DMS114 treated with DMSO at 0.1 percent for 48 hours (cell line): ENCODE data around the gene ST6GALNAC3.

Experiments
- DNase-seq: peaks from one replicate; lab custom pipeline; 2025; ENCODE audit not compliant: unreplicated experiment; lab: John Stamatoyannopoulos, UW

The ST6GALNAC3 gene

GRCh38 chr1:76491737-76492136, 417.2 kb downstream of the ST6GALNAC3 start:
- no peak for DNase-seq

- no peak for DNase-seq
Observed at GRCh38 chr1:76492752-76493430, 418.3 kb downstream of the ST6GALNAC3 start.

- DNase-seq = no peak
Observed at GRCh38 chr1:76494807-76495206, 420.3 kb downstream of the ST6GALNAC3 start.

DNA sequence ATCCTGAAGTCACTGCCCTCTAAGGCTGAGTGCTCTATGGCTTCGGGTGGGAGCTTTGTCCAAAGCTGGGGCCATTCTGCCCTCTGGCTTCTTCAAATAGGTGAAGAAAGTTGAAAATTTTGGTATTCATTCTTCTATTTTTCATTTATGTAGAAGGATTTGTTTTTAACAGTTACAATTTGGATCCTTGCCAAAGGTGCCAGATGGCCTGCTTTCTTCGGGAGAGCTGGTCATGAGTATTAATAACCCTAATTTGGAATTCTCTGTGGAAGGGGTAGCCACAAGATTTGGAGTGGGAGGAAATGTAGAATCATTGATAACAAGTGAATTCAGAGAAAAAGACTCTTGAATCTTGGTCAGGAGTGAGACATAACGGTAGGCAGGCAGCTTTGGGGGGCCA, 422.3 kb downstream of the ST6GALNAC3 start:
- no peak for DNase-seq

- DNase-seq = no peak
Observed at GRCh38 chr1:76500116-76500515, 425.6 kb downstream of the ST6GALNAC3 start.

GRCh38 chr1:76501136-76501535, 426.6 kb downstream of the ST6GALNAC3 start:
- no peak for DNase-seq

- no peak for DNase-seq
Observed at GRCh38 chr1:76501586-76502219, 427.2 kb downstream of the ST6GALNAC3 start.

DNA sequence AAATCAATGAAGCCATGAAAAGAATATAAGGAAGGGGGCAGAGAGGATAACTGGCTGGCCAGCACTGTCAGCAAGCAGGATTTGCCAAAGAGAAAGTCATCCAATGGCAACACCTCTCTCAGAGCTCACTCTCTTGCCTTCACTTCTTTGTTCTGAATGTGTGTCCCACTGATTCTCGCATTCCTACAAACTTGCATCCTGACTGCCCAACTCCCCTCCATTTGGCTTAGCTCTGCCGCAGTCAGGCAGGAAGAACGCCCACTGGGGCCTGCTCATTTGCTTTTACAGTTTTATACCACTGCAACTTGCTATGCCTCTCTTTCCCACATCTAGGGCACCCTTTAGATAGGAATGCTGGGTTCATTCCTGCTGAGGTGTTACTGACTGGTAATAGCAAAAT, 428.6 kb downstream of the ST6GALNAC3 start:
- DNase-seq = no peak

GRCh38 chr1:76503736-76504135, 429.2 kb downstream of the ST6GALNAC3 start:
- DNase-seq = no peak

GRCh38 chr1:76507376-76507775, 432.8 kb downstream of the ST6GALNAC3 start:
- no peak for DNase-seq

GRCh38 chr1:76508871-76509270, 434.3 kb downstream of the ST6GALNAC3 start:
- no peak for DNase-seq

DNA sequence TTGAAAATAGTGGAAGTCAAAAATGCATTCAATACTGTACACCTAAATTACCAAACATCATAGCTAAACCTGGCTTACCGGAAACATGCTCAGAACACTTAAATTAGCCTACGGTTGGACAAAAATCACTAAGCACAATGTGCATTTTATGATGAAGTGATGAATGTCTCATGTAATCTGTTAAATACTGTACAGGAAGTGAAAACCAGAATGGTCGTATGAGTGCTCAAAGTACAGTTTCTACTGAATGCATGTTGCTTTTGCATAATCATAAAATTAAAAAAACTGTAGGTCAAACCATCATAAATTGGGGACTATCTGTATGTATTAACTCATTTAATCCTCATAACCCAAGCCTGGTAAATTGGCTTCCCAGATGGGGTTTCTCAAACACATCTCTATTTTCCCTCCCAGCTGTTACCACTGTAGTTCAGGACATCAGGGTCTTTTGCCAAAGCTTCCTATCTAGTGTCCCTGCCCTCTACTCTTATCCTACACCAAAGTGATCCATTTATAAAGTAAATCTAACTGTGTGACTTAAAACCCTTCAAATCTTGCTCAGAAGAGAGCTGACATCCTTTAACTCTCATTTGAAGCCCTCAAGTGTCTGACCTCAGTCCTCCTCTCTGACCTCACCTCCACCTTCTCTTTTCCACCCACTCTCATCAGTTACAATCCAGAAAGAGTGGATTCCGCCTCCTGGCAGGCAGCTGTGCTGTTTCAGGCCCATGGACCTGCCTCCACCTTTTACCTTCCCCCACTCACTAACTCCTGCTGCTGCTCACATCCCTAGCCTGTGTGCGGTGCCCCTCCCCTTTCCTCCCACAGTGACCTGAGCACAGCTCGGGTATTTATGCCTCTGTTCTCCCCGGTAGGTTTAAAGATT, 436.4 kb downstream of the ST6GALNAC3 start:
- no peak for DNase-seq

- DNase-seq = no peak
Observed at GRCh38 chr1:76511558-76512179, 437.1 kb downstream of the ST6GALNAC3 start.

- no peak for DNase-seq
Observed at GRCh38 chr1:76530953-76531352, 456.4 kb downstream of the ST6GALNAC3 start.

- DNase-seq = no peak
Observed at GRCh38 chr1:76541618-76542017, 467.1 kb downstream of the ST6GALNAC3 start.

GRCh38 chr1:76542359-76542758, 467.8 kb downstream of the ST6GALNAC3 start:
- DNase-seq = no peak

DNA sequence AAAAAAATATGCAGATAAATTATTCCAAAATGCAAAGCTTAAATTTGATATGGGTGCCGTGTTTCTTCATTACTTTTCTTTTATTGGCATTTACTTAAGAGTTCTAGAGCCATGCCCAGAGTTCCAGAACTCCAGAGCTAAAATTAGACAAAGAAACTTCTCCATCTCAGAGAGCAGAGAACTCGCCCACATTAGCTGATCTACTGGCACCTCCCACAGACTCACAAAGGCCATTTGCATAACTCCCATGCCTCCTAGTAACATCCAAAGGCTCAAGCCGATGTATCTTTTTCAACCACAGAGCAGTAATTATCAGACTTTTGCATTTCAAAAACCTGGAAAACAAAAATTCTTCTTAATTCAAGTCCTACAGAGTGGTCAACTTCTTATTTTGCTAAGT, 468.9 kb downstream of the ST6GALNAC3 start:
- DNase-seq = no peak

- DNase-seq = no peak
Observed at GRCh38 chr1:76546354-76546933, 471.9 kb downstream of the ST6GALNAC3 start.

DNA sequence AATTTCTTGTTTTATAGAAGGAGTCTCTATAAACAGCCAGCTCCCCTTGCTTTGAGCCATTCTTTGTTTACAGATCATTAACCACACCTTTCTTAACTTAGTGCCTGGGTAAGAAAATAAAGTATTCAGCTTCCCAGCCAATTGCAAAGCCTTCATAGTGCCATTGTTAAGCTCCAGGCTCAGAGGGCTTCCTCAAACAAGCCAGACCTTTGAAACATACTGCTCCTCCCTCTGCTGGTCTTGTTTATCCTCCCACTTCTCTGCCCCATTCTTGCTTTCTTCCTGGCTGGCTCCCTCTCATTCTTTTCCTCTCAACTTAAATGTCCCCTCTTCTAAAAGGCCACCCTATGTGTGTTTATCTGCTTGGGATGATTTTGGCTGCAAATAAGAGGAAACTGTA, 473.4 kb downstream of the ST6GALNAC3 start:
- no peak for DNase-seq

- no peak for DNase-seq
Observed at GRCh38 chr1:76548513-76549100, 474.1 kb downstream of the ST6GALNAC3 start.

GRCh38 chr1:76554283-76554682, 479.7 kb downstream of the ST6GALNAC3 start:
- DNase-seq = no peak
